NCI-H2081 (cell line): ENCODE measurements around the gene LGR5.
A peak's percentile ranks its signal among the peaks of the same experiment; 100 is the strongest.

Experiments used
- DNase-seq, 2 experiments: peaks; one replicate each; lab custom pipeline; 2025; lab: John Stamatoyannopoulos, UW

Gene LGR5, protein sequence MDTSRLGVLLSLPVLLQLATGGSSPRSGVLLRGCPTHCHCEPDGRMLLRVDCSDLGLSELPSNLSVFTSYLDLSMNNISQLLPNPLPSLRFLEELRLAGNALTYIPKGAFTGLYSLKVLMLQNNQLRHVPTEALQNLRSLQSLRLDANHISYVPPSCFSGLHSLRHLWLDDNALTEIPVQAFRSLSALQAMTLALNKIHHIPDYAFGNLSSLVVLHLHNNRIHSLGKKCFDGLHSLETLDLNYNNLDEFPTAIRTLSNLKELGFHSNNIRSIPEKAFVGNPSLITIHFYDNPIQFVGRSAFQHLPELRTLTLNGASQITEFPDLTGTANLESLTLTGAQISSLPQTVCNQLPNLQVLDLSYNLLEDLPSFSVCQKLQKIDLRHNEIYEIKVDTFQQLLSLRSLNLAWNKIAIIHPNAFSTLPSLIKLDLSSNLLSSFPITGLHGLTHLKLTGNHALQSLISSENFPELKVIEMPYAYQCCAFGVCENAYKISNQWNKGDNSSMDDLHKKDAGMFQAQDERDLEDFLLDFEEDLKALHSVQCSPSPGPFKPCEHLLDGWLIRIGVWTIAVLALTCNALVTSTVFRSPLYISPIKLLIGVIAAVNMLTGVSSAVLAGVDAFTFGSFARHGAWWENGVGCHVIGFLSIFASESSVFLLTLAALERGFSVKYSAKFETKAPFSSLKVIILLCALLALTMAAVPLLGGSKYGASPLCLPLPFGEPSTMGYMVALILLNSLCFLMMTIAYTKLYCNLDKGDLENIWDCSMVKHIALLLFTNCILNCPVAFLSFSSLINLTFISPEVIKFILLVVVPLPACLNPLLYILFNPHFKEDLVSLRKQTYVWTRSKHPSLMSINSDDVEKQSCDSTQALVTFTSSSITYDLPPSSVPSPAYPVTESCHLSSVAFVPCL

DNA sequence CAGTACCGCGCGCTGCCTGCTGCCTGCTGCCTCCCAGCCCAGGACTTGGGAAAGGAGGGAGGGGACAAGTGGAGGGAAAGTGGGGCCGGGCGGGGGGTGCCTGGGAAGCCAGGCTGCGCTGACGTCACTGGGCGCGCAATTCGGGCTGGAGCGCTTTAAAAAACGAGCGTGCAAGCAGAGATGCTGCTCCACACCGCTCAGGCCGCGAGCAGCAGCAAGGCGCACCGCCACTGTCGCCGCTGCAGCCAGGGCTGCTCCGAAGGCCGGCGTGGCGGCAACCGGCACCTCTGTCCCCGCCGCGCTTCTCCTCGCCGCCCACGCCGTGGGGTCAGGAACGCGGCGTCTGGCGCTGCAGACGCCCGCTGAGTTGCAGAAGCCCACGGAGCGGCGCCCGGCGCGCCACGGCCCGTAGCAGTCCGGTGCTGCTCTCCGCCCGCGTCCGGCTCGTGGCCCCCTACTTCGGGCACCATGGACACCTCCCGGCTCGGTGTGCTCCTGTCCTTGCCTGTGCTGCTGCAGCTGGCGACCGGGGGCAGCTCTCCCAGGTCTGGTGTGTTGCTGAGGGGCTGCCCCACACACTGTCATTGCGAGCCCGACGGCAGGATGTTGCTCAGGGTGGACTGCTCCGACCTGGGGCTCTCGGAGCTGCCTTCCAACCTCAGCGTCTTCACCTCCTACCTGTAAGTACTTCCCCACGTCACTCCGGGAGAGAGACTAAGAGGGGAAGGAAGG is at the start of gene LGR5:
LGR5 (plus strand) TSS at position 186 of the 732 bp plus-strand sequence; CDS start at position 469, 283 bp downstream.
- DNase-seq = peak; percentile 91

DNA sequence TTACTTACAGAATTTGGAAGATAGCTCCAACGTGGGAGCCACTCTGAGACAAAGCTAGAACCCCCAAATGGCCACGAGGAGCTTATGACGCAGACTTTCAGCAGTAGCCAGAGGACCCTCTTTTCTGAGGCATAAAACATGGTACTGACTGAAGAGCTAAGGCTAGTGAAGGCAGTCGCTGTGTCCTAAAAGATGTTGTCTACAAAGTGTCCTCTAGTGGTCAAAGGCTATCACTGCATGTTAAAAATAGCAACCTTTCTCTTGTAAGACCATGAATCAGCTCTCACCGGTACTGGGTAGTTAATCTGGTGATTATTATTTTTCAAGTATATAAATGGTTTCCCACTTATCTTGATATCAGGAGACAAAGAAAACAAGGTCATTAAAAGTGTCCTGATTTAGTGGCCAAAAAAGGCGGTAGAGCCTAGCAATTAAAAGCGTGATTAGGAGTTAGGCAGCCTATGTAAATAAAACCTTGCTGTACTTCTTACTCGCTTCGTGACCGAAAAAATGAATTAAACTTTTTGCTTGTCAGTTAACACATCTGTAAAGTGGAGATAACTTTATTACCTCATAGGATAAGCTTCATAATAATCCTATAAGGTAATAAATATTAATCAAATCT is 47.0 kb upstream of the LGR5 start:
- peak; percentile 49 to 76 for DNase-seq

DNA sequence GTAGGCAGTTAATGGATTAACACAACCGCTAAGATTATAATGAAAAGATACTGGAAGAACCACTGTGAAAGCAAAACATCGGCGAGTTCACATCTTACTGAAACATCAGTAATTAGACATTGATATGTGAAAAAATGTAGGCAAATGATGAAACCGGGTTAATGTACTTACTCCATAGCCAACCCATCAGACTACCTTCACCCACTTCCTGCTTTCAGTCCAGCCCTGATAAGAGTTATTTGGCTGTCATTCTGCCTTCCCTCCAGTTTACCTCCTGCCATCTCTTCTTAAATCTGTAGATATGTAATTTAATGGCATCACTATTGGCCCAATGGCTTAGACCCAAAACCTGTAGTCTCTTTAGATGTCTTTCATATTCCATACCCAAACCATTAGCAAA is 46.0 kb upstream of the LGR5 start:
- DNase-seq = no peak

DNA sequence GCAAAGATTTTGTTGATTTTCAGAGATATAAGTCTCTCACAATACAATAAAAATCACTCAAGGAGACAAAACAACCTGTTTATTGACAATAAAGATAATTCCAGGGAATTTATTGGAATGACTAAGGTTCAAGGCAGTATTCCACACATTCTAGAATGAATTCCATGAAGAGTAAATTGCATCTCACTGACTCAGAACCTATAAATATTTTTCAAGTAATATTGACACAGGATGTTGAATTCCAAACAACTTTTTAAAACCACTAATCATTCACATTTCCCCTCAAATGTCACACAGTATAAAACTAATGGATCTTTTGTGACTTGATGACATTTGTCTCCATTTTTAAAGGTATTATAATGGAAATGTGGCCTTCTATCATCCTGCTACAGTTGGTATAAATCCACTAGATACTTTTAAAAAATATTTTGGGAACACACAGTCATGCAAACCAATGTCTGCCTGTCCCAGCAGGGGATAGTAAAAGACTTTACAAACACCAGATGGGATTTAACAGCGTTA is 42.1 kb upstream of the LGR5 start:
- DNase-seq = no peak

DNA sequence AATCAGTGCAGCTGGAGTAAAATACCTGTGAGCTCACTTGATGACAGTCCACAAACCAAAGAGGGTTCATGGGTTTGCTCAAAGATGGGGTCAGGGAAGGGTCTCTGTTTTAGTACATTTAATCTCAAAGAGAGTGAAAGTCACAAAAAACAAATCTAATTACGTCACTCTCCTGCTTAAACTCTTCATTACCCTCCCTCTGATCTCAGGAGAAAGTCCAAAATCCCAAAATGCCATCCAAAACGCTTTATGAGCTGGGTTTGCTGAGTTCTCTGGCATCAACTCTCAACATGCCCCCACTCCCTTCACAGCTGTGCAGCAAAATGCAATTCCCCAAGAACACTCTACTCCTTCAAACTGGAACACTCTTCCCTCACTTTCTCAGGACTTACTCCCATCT is 40.4 kb upstream of the LGR5 start:
- no peak for DNase-seq

DNA sequence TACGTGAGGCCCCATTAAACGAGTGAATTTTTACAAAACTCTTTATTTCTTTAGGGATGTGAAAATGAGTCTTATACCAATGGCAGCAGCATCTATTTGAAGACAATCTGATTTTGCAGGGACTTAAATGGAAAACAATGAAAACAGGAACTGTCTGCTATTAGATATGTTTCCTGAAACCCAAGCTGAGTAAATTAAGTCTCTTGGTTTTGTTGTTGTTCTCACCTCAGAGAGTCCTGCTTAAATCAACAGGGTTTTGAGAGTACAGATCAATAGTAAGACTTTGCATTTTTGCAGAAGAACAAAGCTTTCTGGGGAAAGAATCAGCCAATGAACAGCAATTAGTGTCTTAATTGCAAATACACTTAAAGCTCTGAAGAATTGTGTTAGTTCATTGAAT is 39.1 kb upstream of the LGR5 start:
- DNase-seq = no peak

DNA sequence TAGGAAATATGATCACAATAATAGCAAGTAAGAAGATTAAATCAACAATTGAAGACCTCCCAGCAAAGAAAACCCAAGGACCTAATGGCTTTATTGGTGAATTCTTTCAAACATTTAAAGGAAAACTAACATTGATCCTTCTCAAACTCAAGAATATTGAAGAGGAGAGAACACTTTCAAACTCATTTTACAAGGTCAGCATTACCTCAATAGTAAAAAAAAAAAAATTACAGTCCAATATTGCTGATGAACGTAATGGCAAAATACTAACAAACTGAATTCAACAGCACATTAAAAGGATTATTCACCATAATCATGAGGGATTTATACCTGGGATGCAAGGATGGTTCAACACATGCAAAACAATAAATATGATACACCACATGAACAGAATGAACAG is 33.7 kb upstream of the LGR5 start:
- DNase-seq = no peak

DNA sequence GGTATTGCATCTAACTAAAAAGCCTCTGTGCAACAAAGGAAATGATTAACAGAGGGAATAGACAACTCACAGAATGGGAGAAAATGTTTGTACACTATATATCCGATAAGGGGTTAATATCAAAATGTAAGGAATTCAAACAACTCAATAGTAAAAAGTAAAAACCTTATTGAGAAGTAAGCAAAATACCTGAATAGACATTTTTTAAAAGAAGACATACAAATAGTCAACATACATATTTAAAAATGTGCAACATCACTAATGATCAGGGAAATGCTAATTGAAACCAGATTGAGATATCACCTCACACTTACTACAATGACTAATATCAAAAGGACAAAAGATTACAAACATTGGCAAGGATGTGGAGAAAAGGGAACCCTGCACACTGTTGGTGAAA is 31.9 kb upstream of the LGR5 start:
- DNase-seq = no peak

DNA sequence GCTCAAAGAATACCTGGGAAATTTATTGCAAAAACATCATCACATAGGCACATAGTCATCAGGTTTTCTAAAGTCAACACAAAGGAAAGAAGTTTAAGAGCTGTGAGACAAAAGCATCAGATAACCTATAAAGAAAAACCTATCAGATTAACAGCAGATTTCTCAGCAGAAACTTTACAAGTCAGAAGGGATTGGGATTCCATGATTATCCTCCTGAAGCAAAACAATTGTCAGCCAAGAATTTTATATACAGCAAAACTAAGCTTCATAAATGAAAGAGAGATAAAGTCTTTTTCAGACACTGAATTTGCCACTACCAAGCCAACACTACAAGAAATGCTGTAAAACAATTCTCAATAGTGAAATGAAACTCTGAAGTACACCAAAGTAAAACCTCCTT is 28.8 kb upstream of the LGR5 start:
- no peak for DNase-seq

DNA sequence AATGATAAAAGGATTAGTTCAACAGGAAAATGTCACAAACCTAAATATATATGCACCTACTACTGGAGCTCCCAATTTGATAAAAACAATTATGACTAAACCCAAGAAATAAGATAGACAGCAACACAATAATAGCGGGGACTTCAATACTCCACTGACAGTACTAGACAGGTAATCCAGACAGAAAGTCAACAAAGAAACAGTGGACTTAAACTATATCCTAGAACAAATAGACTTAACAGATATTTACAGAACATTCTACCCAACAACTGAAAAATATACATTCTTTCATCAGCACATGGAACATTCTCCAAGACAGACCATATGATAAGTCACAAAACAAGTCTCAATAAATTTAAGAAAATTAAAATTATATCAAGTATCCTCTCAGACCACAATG is 28.0 kb upstream of the LGR5 start:
- no peak for DNase-seq

DNA sequence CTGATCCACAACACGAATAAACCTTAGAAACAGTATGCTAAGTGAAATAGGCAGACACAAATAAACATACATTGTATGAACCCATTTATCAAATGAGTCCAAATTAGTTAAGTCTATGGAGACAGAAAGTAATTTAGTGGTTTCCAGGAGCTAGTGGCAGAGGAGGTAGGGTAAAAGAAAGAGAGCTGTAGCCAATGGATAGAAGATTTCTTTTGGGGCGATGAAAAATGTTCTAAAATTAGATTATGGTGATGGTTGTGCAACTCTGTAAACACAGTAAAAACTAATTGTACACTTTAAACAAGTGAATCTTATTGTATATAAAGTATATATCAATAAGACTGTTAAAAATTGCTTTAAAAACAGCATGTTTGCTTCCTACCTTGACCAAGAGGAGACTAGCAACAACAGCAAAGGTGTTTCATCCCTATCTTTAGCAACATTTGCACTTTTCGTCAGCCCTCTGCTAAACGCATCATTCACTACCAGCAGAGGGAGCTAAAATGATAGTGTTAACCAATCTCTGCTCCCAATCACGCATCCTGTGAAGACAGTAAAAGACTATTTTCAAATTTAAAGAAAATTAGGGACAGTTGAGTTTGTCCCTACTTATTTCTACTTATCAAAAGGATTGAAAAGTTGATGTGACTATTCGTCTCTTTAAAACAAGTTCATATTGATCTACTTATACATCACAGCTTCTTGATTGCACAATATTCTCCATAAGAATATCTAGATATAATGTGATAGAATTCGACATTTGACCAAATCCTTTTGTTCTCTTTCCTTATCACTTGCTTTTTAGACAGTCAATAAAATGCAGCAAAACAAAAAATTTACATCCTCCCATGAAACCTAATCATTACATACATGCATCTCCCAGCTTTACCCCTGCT is 24.0 kb upstream of the LGR5 start:
- DNase-seq = peak; percentile 48 to 74

DNA sequence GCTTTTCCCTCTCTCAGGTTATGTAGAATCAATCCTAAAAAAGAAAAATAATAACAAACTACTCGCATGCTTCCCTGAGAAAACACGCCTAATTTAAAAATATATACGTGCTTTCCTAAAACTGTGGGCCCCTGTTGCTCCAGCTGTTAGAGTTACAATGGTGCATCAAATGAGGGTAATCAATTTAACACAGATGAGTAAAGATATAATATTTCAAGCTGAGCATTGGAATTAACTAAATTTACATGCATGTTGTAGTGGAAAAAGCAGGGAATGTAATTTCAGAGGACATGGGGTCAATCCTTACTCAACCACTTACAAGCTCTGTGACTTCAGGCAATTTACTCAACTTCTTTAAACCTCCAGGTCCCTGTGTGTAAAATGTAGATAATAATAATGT is 22.4 kb upstream of the LGR5 start:
- DNase-seq = no peak

DNA sequence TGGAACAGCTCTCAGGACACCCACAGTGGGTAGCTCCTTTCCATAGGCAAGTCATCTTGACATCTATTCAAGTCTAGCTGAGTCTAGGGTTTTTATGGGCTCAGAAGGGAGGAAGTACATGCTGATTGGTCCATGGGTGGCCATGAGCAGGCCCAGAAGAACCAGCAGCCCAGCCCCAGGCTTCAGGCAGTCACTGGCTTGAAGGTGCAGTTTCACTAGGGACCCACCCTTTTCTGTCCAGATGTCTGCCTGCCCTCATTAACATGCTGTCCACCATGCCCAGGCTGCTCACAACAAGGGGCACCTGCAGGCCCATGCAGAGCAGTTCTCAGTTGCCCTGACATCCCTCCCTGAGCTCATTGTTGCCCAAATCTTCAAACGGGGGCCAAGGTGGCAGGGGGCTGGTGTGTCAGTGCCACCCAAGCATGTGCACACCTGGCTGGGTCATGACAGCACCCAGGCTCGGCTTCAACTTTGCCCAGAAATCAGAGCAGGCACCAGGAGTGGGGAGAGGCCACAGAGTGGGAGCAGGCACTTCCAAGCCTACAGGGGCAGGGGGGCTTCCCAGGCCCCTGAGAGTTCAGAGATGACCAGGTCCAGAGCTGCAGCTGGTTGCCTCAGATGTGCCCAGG is 18.7 kb upstream of the LGR5 start:
- DNase-seq = no peak

DNA sequence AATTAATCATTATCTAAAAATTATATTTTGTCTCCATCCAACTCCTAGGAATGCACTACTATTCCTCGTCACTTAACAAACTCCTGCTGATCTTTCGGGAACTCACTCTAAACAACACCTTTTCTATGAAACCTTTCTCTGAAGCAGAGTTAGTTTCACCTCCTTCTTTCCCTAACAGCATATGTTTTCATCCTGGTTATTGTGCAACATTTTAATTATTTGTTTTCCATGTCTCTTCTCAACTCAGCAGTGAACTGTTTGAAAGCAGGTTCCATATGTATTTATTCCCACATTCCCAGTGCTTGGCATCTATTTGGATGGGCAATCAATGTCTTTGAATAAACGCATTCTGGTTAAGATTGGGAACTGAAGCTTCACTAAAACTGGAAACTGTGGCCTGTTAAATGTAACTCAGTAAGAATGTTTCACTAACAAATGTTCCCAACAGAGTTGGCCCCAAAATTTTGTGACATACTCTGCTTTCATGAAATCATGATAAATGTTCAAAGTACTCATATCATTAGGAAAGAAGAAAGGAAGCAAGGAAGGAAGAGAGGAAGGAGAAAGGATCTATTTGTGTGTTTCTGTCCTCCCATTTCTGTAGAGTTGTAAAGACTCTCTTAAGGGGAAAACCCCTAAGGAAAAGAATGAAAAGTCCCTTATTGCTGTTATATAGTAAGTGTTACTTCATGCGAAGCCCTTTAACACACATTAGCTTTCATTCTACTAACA is 13.9 kb upstream of the LGR5 start:
- DNase-seq = no peak

DNA sequence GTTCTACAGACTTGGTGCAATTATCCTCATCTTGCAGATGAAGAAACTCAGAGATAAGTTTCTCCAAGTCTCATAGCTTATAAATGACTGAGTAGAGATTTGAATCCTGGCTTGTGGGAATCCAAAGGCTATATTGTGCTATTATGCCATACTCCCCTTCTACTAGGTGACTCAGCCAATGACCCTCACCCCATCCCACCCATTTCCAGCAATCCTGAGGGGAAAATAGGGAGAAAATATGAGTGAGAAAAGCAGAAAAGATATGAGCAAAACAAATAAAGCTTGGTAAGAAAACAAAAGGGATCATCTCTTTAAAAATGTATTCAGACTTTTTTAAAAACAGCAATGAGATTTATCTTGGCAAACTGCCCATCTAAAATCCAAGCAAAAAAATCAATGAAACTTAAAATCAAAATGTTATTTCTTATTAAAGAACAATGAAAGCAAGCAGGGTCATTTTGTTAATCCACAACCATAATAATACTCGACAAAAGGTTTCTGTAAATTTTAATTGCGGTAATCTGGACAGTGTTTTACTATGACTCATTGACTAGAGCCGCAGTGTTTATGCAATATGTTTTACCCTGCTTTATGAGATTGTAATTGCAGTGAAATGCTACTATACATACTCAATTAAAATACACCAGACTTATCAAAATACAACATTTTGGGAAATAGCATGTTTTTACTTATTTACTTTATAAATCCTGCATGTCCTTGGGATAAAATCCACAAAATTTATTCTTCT is 13.1 kb upstream of the LGR5 start:
- DNase-seq = no peak

DNA sequence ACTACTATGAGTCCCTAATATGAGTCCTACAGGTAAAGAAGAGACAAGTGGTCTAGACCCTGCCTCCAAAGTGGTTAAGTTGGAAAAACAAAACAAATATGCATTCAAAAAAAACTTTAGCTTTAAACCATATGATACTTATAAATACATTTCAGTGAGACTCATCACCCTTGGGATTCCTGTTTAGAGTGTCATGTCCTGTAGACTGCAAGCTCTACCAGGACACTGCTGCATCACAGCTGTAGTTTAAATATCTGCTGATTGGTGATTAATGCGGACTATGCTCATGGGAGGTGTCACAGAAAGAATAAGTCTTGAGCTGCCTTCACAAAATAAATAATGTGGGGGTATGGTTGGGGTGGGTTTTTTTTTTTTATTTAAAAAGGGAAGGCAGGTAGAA is 8.8 kb upstream of the LGR5 start:
- no peak for DNase-seq

DNA sequence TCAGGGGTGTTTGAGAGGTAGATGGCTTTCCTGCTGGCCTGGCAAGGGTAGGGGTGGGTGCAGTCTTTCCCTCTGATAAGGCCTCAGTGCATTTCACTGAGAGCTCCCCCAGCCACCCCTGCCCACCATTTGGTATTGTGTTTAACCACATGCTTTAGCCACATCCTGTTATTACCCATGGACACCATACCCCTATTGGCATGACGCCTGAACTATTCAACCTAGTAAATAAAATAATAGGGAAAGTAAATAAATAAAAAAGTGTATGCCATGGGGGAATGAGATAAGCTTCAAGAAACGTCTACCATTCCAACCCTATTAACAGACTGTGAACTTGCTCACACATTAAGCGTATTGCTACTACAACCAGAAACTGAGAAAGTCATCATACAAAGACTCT is 7.6 kb upstream of the LGR5 start:
- no peak for DNase-seq

DNA sequence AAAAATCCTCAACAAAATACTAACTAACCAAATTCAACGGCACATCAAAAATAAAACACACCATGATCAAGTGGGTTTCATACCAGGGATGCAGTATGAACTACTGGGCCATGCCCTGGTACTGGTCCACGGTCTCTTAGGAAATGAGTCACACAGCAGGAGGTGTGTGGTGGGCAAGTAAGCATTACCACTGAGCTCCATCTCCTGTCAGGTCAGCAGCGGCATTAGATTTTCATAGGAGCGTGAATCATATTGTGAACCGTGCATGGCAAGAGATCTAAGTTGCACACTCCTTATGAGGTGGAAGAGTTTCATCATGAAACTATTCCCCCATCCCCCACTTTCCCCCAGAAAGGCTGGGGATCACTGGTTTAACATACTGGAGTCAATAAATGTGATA is 6.7 kb upstream of the LGR5 start:
- DNase-seq = no peak

DNA sequence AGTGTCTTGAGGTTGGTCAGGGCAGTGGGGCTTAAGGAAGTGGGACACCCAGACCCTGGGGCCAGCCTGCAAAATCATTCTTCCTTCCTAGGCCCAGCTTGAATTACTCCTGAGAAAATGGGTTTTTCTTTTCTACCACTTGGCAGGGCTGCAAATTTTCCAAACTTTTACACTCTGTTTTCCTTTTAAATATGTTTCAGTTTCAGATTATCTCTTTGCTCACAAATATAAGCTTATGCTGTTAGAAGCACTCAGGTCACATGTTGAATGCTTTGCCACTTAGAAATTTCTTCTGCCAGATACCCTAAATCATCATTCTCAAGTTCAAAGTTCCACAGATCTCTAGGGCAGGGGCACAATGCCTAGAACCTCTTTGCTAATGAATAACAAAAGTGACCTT is 2.9 kb upstream of the LGR5 start:
- DNase-seq = no peak
